GM12878 (cell line): ENCODE results near the gene PPP1R1C. TPM values are rescaled to one million over a fixed set of nuclear protein-coding genes. Genes with fewer than 3 reads are reported as not detected.

ENCODE experiments used
- ATAC-seq: fragments of 200-7000 bp; cut with Tn5 transposase; 3 replicates; pipeline ENCODE4 v1.9.1; 2020; ENCODE audit warnings: mild to moderate bottlenecking, moderate library complexity
- BruUV-seq: library from RNA; stranded (reverse); fragments of 400-500 nt; replicated peaks from 2 replicates; lab custom pipeline; 2021; lab: Mats Ljungman, UMichigan
- CTCF ChIA-PET: fragments of 300-600 bp; sonication (Branson Sonifier 250); formaldehyde crosslinking; extraction: SDS; loops from one replicate; lab custom pipeline; 2021; ENCODE audit warnings: inconsistent platforms; lab: Yijun Ruan, JAX
- POLR2A ChIA-PET: fragments of 350-600 bp; formaldehyde crosslinking; extraction: SDS; loops from one replicate; lab custom pipeline; 2021; ENCODE audit warnings: inconsistent platforms; lab: Charles Lee
- RAD21 ChIA-PET: fragments of 300-600 bp; sonication (Branson Sonifier 250); formaldehyde crosslinking; loops from one replicate; lab custom pipeline; 2023; ENCODE audit warnings: antibody characterized with exemption; ENCODE audit not compliant: unreplicated experiment; lab: Charles Lee
- SMC1A ChIA-PET: fragments of 300-600 bp; sonication (Branson Sonifier 250); formaldehyde crosslinking; loops from one replicate; lab custom pipeline; 2023; ENCODE audit not compliant: unreplicated experiment, uncharacterized antibody; lab: Charles Lee
- DNase-seq: peaks from one replicate; pipeline ENCODE4 v3.0.0-alpha.2; 2011; ENCODE audit warnings: low read depth, low spot score
- FAIRE-seq: peaks from 3 replicates; lab custom pipeline; 2011; peaks lifted over from hg19 to GRCh38; lab: Jason Lieb, UNC
- H2AFZ ChIP-seq: 2 replicates; pipeline ENCODE4 v1.6.0; 2011; ENCODE audit warnings: low read depth, low read length, control low read depth; ENCODE audit not compliant: control insufficient read depth
- H3K27ac ChIP-seq: 2 replicates; pipeline ENCODE4 v1.5.1; 2011; ENCODE audit warnings: control low read depth; ENCODE audit not compliant: control insufficient read depth, insufficient read depth
- H3K27me3 ChIP-seq, 2 experiments: replicated peaks in 1 of 2; 2 replicates each; pipeline versions ENCODE4 v1.6.0 to v1.6.1; 2011; ENCODE audit warnings: low read length in 1 of 2; ENCODE audit not compliant: control insufficient read depth in 2 of 2, insufficient read depth in 2 of 2
- H3K36me3 ChIP-seq, 2 experiments: 2 replicates each; pipeline ENCODE4 v1.5.1; 2011; ENCODE audit warnings: low read length in 1 of 2; ENCODE audit not compliant: control insufficient read depth in 2 of 2, insufficient read depth in 2 of 2
- H3K4me1 ChIP-seq: 2 replicates; pipeline ENCODE4 v1.6.1; 2011; ENCODE audit warnings: mild to moderate bottlenecking, low read length, moderate library complexity, mixed read lengths; ENCODE audit not compliant: control insufficient read depth, insufficient read depth
- H3K4me2 ChIP-seq: 2 replicates; pipeline ENCODE4 v1.6.0; 2011; ENCODE audit warnings: control low read depth; ENCODE audit not compliant: control insufficient read depth, insufficient read depth
- H3K4me3 ChIP-seq: fragments of 200-600 bp; sonication (generic); 2 replicates; pipeline ENCODE4 v1.5.1; 2016
- H3K79me2 ChIP-seq: 2 replicates; pipeline ENCODE4 v1.6.0; 2011; ENCODE audit warnings: low read length; ENCODE audit not compliant: control insufficient read depth, insufficient read depth
- H3K9ac ChIP-seq: 2 replicates; pipeline ENCODE4 v1.8.0; 2011; ENCODE audit warnings: low read length, control low read depth, mixed read lengths; ENCODE audit not compliant: control insufficient read depth, insufficient read depth
- H3K9me3 ChIP-seq: replicated peaks from 3 replicates; pipeline ENCODE4 v1.5.1; 2011; ENCODE audit warnings: mild to moderate bottlenecking, low read length; ENCODE audit not compliant: control insufficient read depth, insufficient read depth
- H4K20me1 ChIP-seq: 2 replicates; pipeline ENCODE4 v1.6.0; 2011; ENCODE audit not compliant: control insufficient read depth, insufficient read depth
- CHD1 ChIP-seq: IDR thresholded peaks from 2 replicates; pipeline ENCODE4 v1.6.1; 2012; ENCODE audit warnings: low read depth, low read length, improper control_type of control experiment
- JUNB ChIP-seq: IDR thresholded peaks from 2 replicates; pipeline ENCODE4 v1.6.1; 2016; ENCODE audit warnings: antibody characterized with exemption, mild to moderate bottlenecking
- JUND ChIP-seq: IDR thresholded peaks from 2 replicates; pipeline ENCODE4 v1.6.1; 2012; ENCODE audit warnings: low read depth, mild to moderate bottlenecking, low read length, improper control_type of control experiment, moderate library complexity
- MTA3 ChIP-seq: IDR thresholded peaks from 2 replicates; pipeline ENCODE4 v1.6.1; 2012; ENCODE audit warnings: low read length, inconsistent platforms, borderline replicate concordance
- NFYA ChIP-seq: IDR thresholded peaks from 2 replicates; pipeline ENCODE4 v1.6.1; 2011; ENCODE audit warnings: low read depth, mild to moderate bottlenecking, low read length, improper control_type of control experiment, borderline replicate concordance
- PAX8 ChIP-seq: fragments of 450-650 bp; IDR thresholded peaks from 2 replicates; pipeline ENCODE4 v1.6.1; 2017; ENCODE audit warnings: mild to moderate bottlenecking, moderate library complexity
- PML ChIP-seq: IDR thresholded peaks from 2 replicates; pipeline ENCODE4 v1.6.1; 2012; ENCODE audit warnings: low read length, inconsistent platforms
- POLR2A ChIP-seq: IDR thresholded peaks from 2 replicates; pipeline ENCODE4 v1.6.1; 2011; ENCODE audit warnings: low read depth, mild to moderate bottlenecking, low read length
- RAD21 ChIP-seq: IDR thresholded peaks from 2 replicates; pipeline ENCODE4 v1.6.1; 2011; ENCODE audit warnings: mild to moderate bottlenecking, low read depth, low read length, moderate library complexity; ENCODE audit not compliant: insufficient read depth
- SMARCA5 ChIP-seq: fragments of 450-650 bp; IDR thresholded peaks from 2 replicates; pipeline ENCODE4 v1.6.1; 2017; ENCODE audit warnings: mild to moderate bottlenecking
- ZBED1 ChIP-seq: IDR thresholded peaks from 2 replicates; pipeline ENCODE4 v1.6.1; 2016; ENCODE audit warnings: borderline replicate concordance
- ZNF384 ChIP-seq: IDR thresholded peaks from 2 replicates; pipeline ENCODE4 v1.6.1; 2012; ENCODE audit warnings: low read depth, mild to moderate bottlenecking, low read length, improper control_type of control experiment, borderline replicate concordance
- WGBS: methylation state at CpG from one replicate; pipeline ENCODE4 v1.1.6; 2016; ENCODE audit warnings: low lambda C conversion rate; ENCODE audit not compliant: insufficient replicate concordance, insufficient coverage; ENCODE audit errors: missing lambda C conversion rate; 5-methylcytosine and 5-hydroxymethylcytosine counted together
- in situ Hi-C: fragments of 300-500 bp; cut with MboI; formaldehyde crosslinking; loops from 9 replicates; pipeline ENCODE4 v1.14.3; 2018; ENCODE audit warnings: mixed read lengths
- intact Hi-C: fragments of 100-400 bp; cut with micrococcal nuclease; formaldehyde crosslinking; loops from one replicate; pipeline ENCODE4 v1.14.2; 2022; ENCODE audit not compliant: unreplicated experiment
- polyA plus RNA-seq, 11 experiments: library from polyadenylated mRNA; depleted of rRNA in 4 of 11; unstranded in 6 of 11; stranded (reverse) in 5 of 11; fragments of >200 nt; fragmentation: Nextera tagmentation in 4 of 11; fragmentation: Illumina TruSeq in 1 of 11; extraction: Ambion mirVana in 4 of 11; extraction: Trizol in 1 of 11; gene quantifications; 1 replicate in 1 of 11; 2 replicates in 10 of 11; pipeline versions ENCODE4 v1.2.1 to v1.2.3, GENCODE V29; 2011 to 2016; ENCODE audit warnings: inconsistent platforms in 2 of 11, missing spikeins in 2 of 11, low read depth in 1 of 11
- total RNA-seq, 4 experiments: library from RNA; depleted of rRNA in 3 of 4; stranded (reverse); fragments of >200 nt in 3 of 4; fragmentation: Illumina TruSeq in 1 of 4; extraction: Trizol in 1 of 4; gene quantifications; 2 replicates each; pipeline versions ENCODE4 v1.2.1 to v1.2.3, GENCODE V29; 2013 to 2021
- TF ChIP-seq, protein P1 (sequence below): fragments of 450-650 bp; formaldehyde crosslinking; IDR thresholded peaks from 2 replicates; pipeline ENCODE4 v1.4.0; 2022; ENCODE audit warnings: mild to moderate bottlenecking, moderate library complexity

PPP1R1C gene
- total and polyA plus RNA-seq, 10 of the 15 experiments (the other 5 are each of a cell fraction or from before 2014, with no cell fraction given) = 0.11 TPM; not detected in 9

- H3K27ac ChIP-seq = no peak overlapping the region
- 33% methylated on average over 2 of the region's 2 CpGs for WGBS
Observed at GRCh38 chr2:181937473-181937872, 48.2 kb upstream of the PPP1R1C start.

More at GRCh38 chr2:181937473-181937872, 48.2 kb upstream of the PPP1R1C start:
- no peak overlapping the region for H3K9ac ChIP-seq
- no peaks in the 10 kb centered on the region for H3K27me3 ChIP-seq
- POLR2A ChIA-PET = interaction anchor here (0.6 kb wide), 1 partner anchor 471 kb away, joined by 3 read pairs; no protein-coding TSS in a partner anchor
- no peak for TF ChIP-seq POLR2A
- TF ChIP-seq PAX8 = no peak
- no peak for TF ChIP-seq JUNB
- no peak for TF ChIP-seq PML
- no peak for TF ChIP-seq CHD1
- TF ChIP-seq, protein P1, sequence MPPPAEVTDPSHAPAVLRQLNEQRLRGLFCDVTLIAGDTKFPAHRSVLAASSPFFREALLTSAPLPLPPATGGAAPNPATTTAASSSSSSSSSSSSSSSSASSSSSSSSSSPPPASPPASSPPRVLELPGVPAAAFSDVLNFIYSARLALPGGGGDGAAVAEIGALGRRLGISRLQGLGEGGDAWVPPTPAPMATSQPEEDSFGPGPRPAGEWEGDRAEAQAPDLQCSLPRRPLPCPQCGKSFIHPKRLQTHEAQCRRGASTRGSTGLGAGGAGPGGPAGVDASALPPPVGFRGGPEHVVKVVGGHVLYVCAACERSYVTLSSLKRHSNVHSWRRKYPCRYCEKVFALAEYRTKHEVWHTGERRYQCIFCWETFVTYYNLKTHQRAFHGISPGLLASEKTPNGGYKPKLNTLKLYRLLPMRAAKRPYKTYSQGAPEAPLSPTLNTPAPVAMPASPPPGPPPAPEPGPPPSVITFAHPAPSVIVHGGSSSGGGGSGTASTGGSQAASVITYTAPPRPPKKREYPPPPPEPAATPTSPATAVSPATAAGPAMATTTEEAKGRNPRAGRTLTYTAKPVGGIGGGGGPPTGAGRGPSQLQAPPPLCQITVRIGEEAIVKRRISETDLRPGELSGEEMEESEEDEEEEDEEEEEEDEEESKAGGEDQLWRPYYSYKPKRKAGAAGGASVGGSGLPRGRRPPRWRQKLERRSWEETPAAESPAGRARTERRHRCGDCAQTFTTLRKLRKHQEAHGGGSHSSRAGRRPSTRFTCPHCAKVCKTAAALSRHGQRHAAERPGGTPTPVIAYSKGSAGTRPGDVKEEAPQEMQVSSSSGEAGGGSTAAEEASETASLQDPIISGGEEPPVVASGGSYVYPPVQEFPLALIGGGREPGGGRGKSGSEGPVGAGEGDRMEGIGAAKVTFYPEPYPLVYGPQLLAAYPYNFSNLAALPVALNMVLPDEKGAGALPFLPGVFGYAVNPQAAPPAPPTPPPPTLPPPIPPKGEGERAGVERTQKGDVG (CRISPR knock-in tag) = no peak
- no peak for TF ChIP-seq NFYA
- TF ChIP-seq SMARCA5 = no peak
- TF ChIP-seq JUND = no peak
- no peak for TF ChIP-seq RAD21
- TF ChIP-seq ZBED1 = no peak
- TF ChIP-seq MTA3 = no peak
- no peak for TF ChIP-seq ZNF384
- TF ChIP-seq, all 136 proteins: peak for 0
- H3K4me3 ChIP-seq = no peak overlapping the region
- FAIRE-seq = no peak
- intact Hi-C loops (no loop called here), in situ Hi-C loops (no loop called here)
- H3K4me2 ChIP-seq = no peak overlapping the region
- no peaks in the 10 kb centered on the region for H3K4me1 ChIP-seq
- no peaks in the 10 kb centered on the region for H3K9me3 ChIP-seq
- H3K79me2 ChIP-seq = no peaks in the 10 kb centered on the region
- ChIA-PET CTCF (interaction anchor here (1.2 to 1.9 kb wide), 2 partner anchors 10 to 17 kb away, joined by 3 to 7 read pairs; no protein-coding TSS in a partner anchor), SMC1A (interaction anchor here (0.6 to 2.0 kb wide), 4 partner anchors 16 to 742 kb away, joined by 3 to 4 read pairs (median 3); no protein-coding TSS in a partner anchor), RAD21 (no interaction called here)
- BruUV-seq = no TSS peak
- no peaks in the 10 kb centered on the region for H4K20me1 ChIP-seq
- no peaks in the 10 kb centered on the region for H3K36me3 ChIP-seq
- DNase-seq = no peak
- H2AFZ ChIP-seq = no peak overlapping the region
- no peak for ATAC-seq
